HepG2 (cell line): Measurements from ENCODE around the gene VWC2L. TPM values are rescaled to one million over a fixed set of nuclear protein-coding genes. Genes with fewer than 3 reads are reported as not detected.

Experiments
- ASH2L ChIP-seq: fragments of 300-600, 200-600 bp; sonication (generic); IDR thresholded peaks from 2 replicates; pipeline ENCODE4 v1.7.0; 2017; ENCODE audit warnings: low read depth, mild to moderate bottlenecking, moderate library complexity, mixed read lengths, low read length; ENCODE audit not compliant: insufficient read length
- EZH2 ChIP-seq: conservative IDR thresholded peaks from 2 replicates; pipeline ENCODE4 v1.6.1; 2012; ENCODE audit warnings: mild to moderate bottlenecking, low read depth, low read length, moderate library complexity
- HNRNPH1 ChIP-seq: fragments of 200-400 bp; formaldehyde crosslinking; optimal IDR thresholded peaks from 2 replicates; pipeline ENCODE3; 2017; ENCODE audit warnings: mild to moderate bottlenecking, low read depth, low read length
- MAF1 ChIP-seq: sonication (generic); formaldehyde crosslinking; IDR thresholded peaks from 2 replicates; pipeline ENCODE4 v1.5.0; 2020; ENCODE audit warnings: missing genetic modification reagents, borderline replicate concordance
- MTA1 ChIP-seq: sonication (generic); formaldehyde crosslinking; IDR thresholded peaks from 2 replicates; pipeline ENCODE4 v1.4.0; 2020; ENCODE audit warnings: missing genetic modification reagents, mild to moderate bottlenecking, borderline replicate concordance
- NFIB ChIP-seq: sonication (generic); formaldehyde crosslinking; IDR thresholded peaks from 2 replicates; pipeline ENCODE4 v1.9.0; 2021; ENCODE audit warnings: missing genetic modification reagents, mild to moderate bottlenecking, borderline replicate concordance
- PLSCR1 ChIP-seq: sonication (generic); formaldehyde crosslinking; IDR thresholded peaks from 2 replicates; pipeline ENCODE4 v1.5.0; 2020; ENCODE audit warnings: missing genetic modification reagents, mild to moderate bottlenecking, borderline replicate concordance
- PRMT3 ChIP-seq: sonication (generic); formaldehyde crosslinking; IDR thresholded peaks from 2 replicates; pipeline ENCODE4 v1.8.1; 2022; ENCODE audit warnings: low read depth, mild to moderate bottlenecking, moderate library complexity, missing genetic modification reagents, borderline replicate concordance
- PRPF4 ChIP-seq: fragments of 200-400 bp; formaldehyde crosslinking; IDR thresholded peaks from 2 replicates; pipeline ENCODE4 v1.6.1; 2016; ENCODE audit warnings: low read length, low read depth; ENCODE audit not compliant: poor library complexity, severe bottlenecking
- RFXANK ChIP-seq: IDR thresholded peaks from 2 replicates; pipeline ENCODE4 v1.6.1; 2016
- SAP130 ChIP-seq: IDR thresholded peaks from 2 replicates; pipeline ENCODE4 v1.6.1; 2016; ENCODE audit warnings: low read depth
- SMAD9 ChIP-seq: sonication (generic); formaldehyde crosslinking; IDR thresholded peaks from 2 replicates; pipeline ENCODE4 v1.5.1; 2020; ENCODE audit warnings: mild to moderate bottlenecking, missing genetic modification reagents
- THAP11 ChIP-seq: IDR thresholded peaks from 2 replicates; pipeline ENCODE4 v1.6.1; 2016; ENCODE audit warnings: missing biosample characterization, missing genetic modification reagents
- ZBTB34 ChIP-seq: sonication (generic); formaldehyde crosslinking; IDR thresholded peaks from 2 replicates; pipeline ENCODE4 v1.8.0; 2022; ENCODE audit warnings: mild to moderate bottlenecking, missing genetic modification reagents
- ZKSCAN5 ChIP-seq: sonication (generic); formaldehyde crosslinking; IDR thresholded peaks from 2 replicates; pipeline ENCODE4 v1.5.1; 2020; ENCODE audit warnings: mild to moderate bottlenecking, missing genetic modification reagents
- ZMAT5 ChIP-seq: sonication (generic); formaldehyde crosslinking; IDR thresholded peaks from 2 replicates; pipeline ENCODE4 v1.5.0; 2020; ENCODE audit warnings: mild to moderate bottlenecking, low read depth, missing genetic modification reagents, borderline replicate concordance
- ZNF256 ChIP-seq: sonication (generic); formaldehyde crosslinking; conservative IDR thresholded peaks from 2 replicates; pipeline ENCODE4 v1.4.0; 2020; ENCODE audit warnings: missing genetic modification reagents
- ZNF276 ChIP-seq: sonication (generic); formaldehyde crosslinking; IDR thresholded peaks from 2 replicates; pipeline ENCODE4 v1.4.0; 2020; ENCODE audit warnings: mild to moderate bottlenecking, low read depth, missing genetic modification reagents
- ZNF281 ChIP-seq: sonication (generic); formaldehyde crosslinking; IDR thresholded peaks from 2 replicates; pipeline ENCODE4 v1.4.0; 2020; ENCODE audit warnings: missing genetic modification reagents, borderline replicate concordance
- ZNF557 ChIP-seq: sonication (generic); formaldehyde crosslinking; IDR thresholded peaks from 2 replicates; pipeline ENCODE4 v1.4.0; 2020; ENCODE audit warnings: missing genetic modification reagents
- ZSCAN20 ChIP-seq: sonication (generic); formaldehyde crosslinking; IDR thresholded peaks from 2 replicates; pipeline ENCODE4 v1.4.0; 2020; ENCODE audit warnings: missing genetic modification reagents, mild to moderate bottlenecking, borderline replicate concordance
- ZSCAN25 ChIP-seq: sonication (generic); formaldehyde crosslinking; IDR thresholded peaks from 2 replicates; pipeline ENCODE4 v1.8.0; 2022; ENCODE audit warnings: mild to moderate bottlenecking, missing genetic modification reagents
- ZSCAN9 ChIP-seq: IDR thresholded peaks from 2 replicates; pipeline ENCODE4 v1.6.1; 2016; ENCODE audit warnings: borderline replicate concordance
- polyA plus RNA-seq, 8 experiments: library from polyadenylated mRNA; depleted of rRNA in 3 of 8; stranded (reverse) in 7 of 8; unstranded in 1 of 8; fragments of >200 nt; fragmentation: Illumina TruSeq in 4 of 8; extraction: Trizol in 4 of 8; gene quantifications; 2 replicates each; pipeline versions ENCODE4 v1.2.1 to v1.2.3, GENCODE V29; 2011 to 2016; ENCODE audit warnings: low read depth in 4 of 8, missing spikeins in 1 of 8, mixed read lengths in 1 of 8; ENCODE audit not compliant: insufficient read depth in 1 of 8
- total RNA-seq, 5 experiments: library from RNA; depleted of rRNA; stranded (reverse); fragments of >200 nt; fragmentation: Illumina TruSeq; extraction: Trizol; gene quantifications; 2 replicates each; pipeline ENCODE4 v1.2.3, GENCODE V29; 2016; ENCODE audit warnings: low read depth in 1 of 5

VWC2L gene
- total and polyA plus RNA-seq, 2 of the 13 experiments (the other 11 are each of a cell fraction or from before 2014, with no cell fraction given) = not detected

GRCh38 chr2:214410918-214411554, at the start of gene VWC2L (continued):
- TF ChIP-seq PLSCR1 (CRISPR knock-in tag) = no peak
- peak; percentile 55; the same call in 1 of the 2 replicates for TF ChIP-seq SAP130 (CRISPR knock-in tag)
- TF ChIP-seq PRMT3 (CRISPR knock-in tag) = peak; percentile 91; the same call in 1 of the 2 replicates
- no peak for TF ChIP-seq PRPF4
- peak; percentile 61; the same call in 1 of the 2 replicates for TF ChIP-seq ZNF276 (CRISPR knock-in tag)
- peak; percentile 69 for TF ChIP-seq ZNF281 (CRISPR knock-in tag)
- TF ChIP-seq ZSCAN20 (CRISPR knock-in tag) = peak; percentile 94
- TF ChIP-seq ZMAT5 (CRISPR knock-in tag) = no peak
- no peak for TF ChIP-seq ZKSCAN5 (CRISPR knock-in tag)
- TF ChIP-seq ZNF256 (CRISPR knock-in tag) = peak; percentile 93; the same call in 1 of the 2 replicates
- TF ChIP-seq HNRNPH1 = no peak
- no peak; the same call in 1 of the 2 replicates for TF ChIP-seq ZSCAN25 (CRISPR knock-in tag)
- no peak for TF ChIP-seq MTA1
- 0 out of 2 replicates have a peak, but pooled peaks have one; percentile 34 for TF ChIP-seq SMAD9 (CRISPR knock-in tag)
- no peak for TF ChIP-seq ASH2L
- peak; percentile 83; the same call in 1 of the 2 replicates for TF ChIP-seq ZNF557 (CRISPR knock-in tag)
- peak; percentile 90; the same call in 1 of the 2 replicates for TF ChIP-seq MAF1
- peak; percentile 88; the same call in 1 of the 2 replicates for TF ChIP-seq RFXANK (CRISPR knock-in tag)
- TF ChIP-seq EZH2 = no peak
- TF ChIP-seq THAP11 = peak; percentile 63
- peak; percentile 98 for TF ChIP-seq ZSCAN9
- no peak for TF ChIP-seq ZBTB34 (CRISPR knock-in tag)
- no peak for TF ChIP-seq NFIB
